SHP77 treated with DMSO at 0.1 percent for 48 hours (cell line): ENCODE data around the gene UNC5CL.

Experiments
- DNase-seq: peaks from one replicate; lab custom pipeline; 2025; lab: John Stamatoyannopoulos, UW

UNC5CL gene

GRCh38 chr6:41039060-41039998, at the start of gene UNC5CL:
UNC5CL (minus strand) TSS chr6:41039221; CDS start chr6:41035074, 4,147 bp downstream.
- DNase-seq = no peak

GRCh38 chr6:41088451-41088850, 49.4 kb upstream of the UNC5CL start:
- no peak for DNase-seq

- DNase-seq = no peak
Observed at GRCh38 chr6:41085182-41085581, 46.2 kb upstream of the UNC5CL start.

GRCh38 chr6:41083072-41083471, 44.1 kb upstream of the UNC5CL start:
- no peak for DNase-seq

GRCh38 chr6:41080621-41081020, 41.6 kb upstream of the UNC5CL start:
- DNase-seq = no peak

- no peak for DNase-seq
Observed at GRCh38 chr6:41079080-41079479, 40.1 kb upstream of the UNC5CL start.

GRCh38 chr6:41078101-41078500, 39.1 kb upstream of the UNC5CL start:
- DNase-seq = no peak

GRCh38 chr6:41077536-41077935, 38.5 kb upstream of the UNC5CL start:
- no peak for DNase-seq

- no peak for DNase-seq
Observed at GRCh38 chr6:41075651-41076626, 36.9 kb upstream of the UNC5CL start.

GRCh38 chr6:41074692-41075436, 35.8 kb upstream of the UNC5CL start:
- no peak for DNase-seq

- DNase-seq = no peak
Observed at GRCh38 chr6:41073968-41074691, 35.1 kb upstream of the UNC5CL start.

GRCh38 chr6:41073203-41073967, 34.4 kb upstream of the UNC5CL start:
- peak; percentile 45 for DNase-seq

GRCh38 chr6:41072836-41073202, 33.8 kb upstream of the UNC5CL start, which contains the start of gene NFYA:
NFYA (plus strand) TSS chr6:41072974; CDS start chr6:41079090, 6,116 bp downstream.
- DNase-seq = no peak

- peak; percentile 97 for DNase-seq
Observed at GRCh38 chr6:41071923-41072835, 33.2 kb upstream of the UNC5CL start, which contains the start of gene OARD1. OARD1 (minus strand) TSS chr6:41072356; CDS start chr6:41071634, 722 bp downstream.

GRCh38 chr6:41071501-41071922, 32.5 kb upstream of the UNC5CL start:
- DNase-seq = no peak

- DNase-seq = peak; percentile 42
Observed at GRCh38 chr6:41066867-41067304, 27.9 kb upstream of the UNC5CL start.

GRCh38 chr6:41065550-41066026, 26.6 kb upstream of the UNC5CL start:
- DNase-seq = no peak

GRCh38 chr6:41064841-41065240, 25.8 kb upstream of the UNC5CL start:
- no peak for DNase-seq

- DNase-seq = no peak
Observed at GRCh38 chr6:41063884-41064285, 24.9 kb upstream of the UNC5CL start.
